Central memory CD8-positive, alpha-beta T cell (primary cell): ENCODE data around the gene ATAD3B.
"Not testable (repeated sequence)": the region's sequence is repeated elsewhere in the genome, so short reads cannot be mapped to it uniquely, and the experiment has no call there.

Experiments
- ATAC-seq: fragments of 150-1000 bp; cut with Tn5 transposase; replicated peaks from 2 replicates; pipeline ENCODE4 v1.10.0; 2022; ENCODE audit warnings: mild to moderate bottlenecking, moderate FRiP score, moderate number of reproducible peaks; ENCODE audit not compliant: poor library complexity, severe bottlenecking; ENCODE audit errors: extremely low read depth
- DNase-seq, 2 donors: peaks; one replicate each; pipeline ENCODE4 v3.0.0; 2021; ENCODE audit warnings: low spot score in 2 of 2
- H3K27ac Mint-ChIP-seq: one replicate; pipeline ENCODE4 v1.8.0; 2022; ENCODE audit warnings: low read depth, mild to moderate bottlenecking, moderate library complexity, mixed read lengths
- H3K27me3 Mint-ChIP-seq: one replicate; pipeline ENCODE4 v1.8.0; 2022; ENCODE audit warnings: mixed read lengths
- H3K36me3 Mint-ChIP-seq: one replicate; pipeline ENCODE4 v1.8.0; 2022; ENCODE audit warnings: mild to moderate bottlenecking, moderate library complexity, mixed read lengths; ENCODE audit not compliant: insufficient read depth
- H3K4me1 Mint-ChIP-seq: one replicate; pipeline ENCODE4 v1.8.0; 2022; ENCODE audit warnings: mixed read lengths
- H3K4me3 Mint-ChIP-seq: one replicate; pipeline ENCODE4 v1.8.0; 2022; ENCODE audit warnings: mild to moderate bottlenecking, moderate library complexity, mixed read lengths
- H3K9me3 Mint-ChIP-seq: one replicate; pipeline ENCODE4 v1.8.0; 2022; ENCODE audit warnings: mixed read lengths

ATAD3B gene

DNA sequence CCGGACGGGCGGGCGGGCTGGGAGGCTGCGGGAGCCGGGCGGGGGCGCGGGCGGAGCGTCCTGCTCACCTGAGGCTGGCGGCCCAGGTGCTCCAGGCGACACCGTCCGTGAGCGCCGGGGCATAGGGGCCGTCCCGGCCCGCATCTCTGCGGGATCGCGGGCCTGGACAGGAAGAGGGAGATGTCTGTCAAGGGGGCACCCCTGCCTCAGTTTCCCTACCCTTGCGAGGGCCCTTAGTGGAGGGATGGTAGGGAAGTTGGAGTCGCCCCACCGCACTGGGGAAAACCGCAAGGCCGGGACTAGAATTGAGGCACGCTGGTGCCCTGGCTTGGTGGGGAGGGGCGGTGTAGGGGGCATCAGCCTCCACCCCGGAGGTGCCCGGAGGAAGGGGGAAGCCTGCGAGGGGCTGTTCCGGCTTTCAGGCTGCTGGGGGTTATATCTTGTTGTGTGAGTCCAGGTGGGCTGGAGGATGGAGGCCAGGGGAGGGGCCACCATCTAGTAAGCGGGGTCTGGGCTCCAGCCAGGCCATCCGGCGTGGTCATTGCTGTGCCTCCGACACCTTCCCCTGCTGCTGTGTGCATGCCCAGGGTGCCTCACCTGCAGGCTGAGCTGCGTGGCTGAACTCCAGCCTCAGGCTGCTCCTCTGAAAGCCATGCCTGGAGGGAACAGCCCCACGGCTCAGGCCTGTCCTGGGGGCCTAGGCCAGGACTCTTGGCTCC is 35.5 kb upstream of the ATAD3B start:
- Mint-ChIP-seq H3K27me3 (peaks cover 28% of the 10 kb centered on the region), H3K4me3 (peak overlapping the region; percentile 40), H3K36me3 (no peaks in the 10 kb centered on the region), H3K9me3 (no peaks in the 10 kb centered on the region), H3K27ac (no peak overlapping the region), H3K4me1 (no peaks in the 10 kb centered on the region)
- ATAC-seq (peak; percentile 18), DNase-seq (no peak)

DNA sequence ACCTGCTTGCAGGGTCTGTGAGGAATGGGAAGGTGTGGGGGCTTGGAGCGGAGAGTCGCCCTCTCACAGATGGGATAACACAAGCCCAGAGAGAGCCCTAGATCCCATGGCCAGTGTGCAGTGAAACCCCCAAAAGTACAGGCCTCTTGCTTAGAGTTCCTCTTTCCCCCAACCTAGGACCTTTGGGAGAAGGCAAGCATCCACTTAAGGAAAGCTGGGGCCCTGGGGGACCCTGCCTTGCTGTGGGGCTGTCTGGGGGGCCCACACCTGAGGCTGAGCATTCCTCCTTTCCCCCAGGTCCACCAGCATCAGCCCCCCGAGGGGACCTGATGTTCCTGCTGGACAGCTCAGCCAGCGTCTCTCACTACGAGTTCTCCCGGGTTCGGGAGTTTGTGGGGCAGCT is 34.9 kb upstream of the ATAD3B start:
- Mint-ChIP-seq H3K27ac (no peak overlapping the region), H3K4me1 (no peaks in the 10 kb centered on the region), H3K27me3 (peaks cover 28% of the 10 kb centered on the region), H3K36me3 (no peaks in the 10 kb centered on the region), H3K4me3 (peak overlapping the region; percentile 40), H3K9me3 (no peaks in the 10 kb centered on the region)
- DNase-seq = no peak
- no peak for ATAC-seq

DNA sequence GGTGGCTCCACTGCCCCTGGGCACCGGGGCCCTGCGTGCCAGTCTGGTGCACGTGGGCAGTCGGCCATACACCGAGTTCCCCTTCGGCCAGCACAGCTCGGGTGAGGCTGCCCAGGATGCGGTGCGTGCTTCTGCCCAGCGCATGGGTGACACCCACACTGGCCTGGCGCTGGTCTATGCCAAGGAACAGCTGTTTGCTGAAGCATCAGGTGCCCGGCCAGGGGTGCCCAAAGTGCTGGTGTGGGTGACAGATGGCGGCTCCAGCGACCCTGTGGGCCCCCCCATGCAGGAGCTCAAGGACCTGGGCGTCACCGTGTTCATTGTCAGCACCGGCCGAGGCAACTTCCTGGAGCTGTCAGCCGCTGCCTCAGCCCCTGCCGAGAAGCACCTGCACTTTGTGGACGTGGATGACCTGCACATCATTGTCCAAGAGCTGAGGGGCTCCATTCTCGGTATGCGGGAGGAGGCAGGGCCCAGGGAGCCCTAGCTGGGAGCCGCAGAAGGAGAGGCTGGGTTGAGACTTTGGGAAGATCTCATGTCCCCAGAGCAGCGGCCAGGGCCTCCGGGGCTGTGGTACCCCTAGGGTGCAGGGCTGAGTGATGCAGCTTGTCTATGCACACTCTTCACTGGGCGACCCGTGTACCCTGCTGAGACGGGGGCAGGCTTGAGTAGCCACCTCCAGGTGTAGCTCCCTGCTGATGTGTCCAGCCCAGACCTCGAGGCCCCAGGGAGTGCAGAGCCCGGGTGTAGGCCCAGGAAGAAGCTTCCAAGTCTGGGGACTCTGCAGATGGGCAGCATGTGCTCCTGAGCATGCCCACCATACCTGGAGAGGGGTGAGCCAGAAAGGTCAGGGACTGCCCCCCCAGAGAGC is 34.3 kb upstream of the ATAD3B start:
- peaks cover 25% of the 10 kb centered on the region for H3K27me3 Mint-ChIP-seq

DNA sequence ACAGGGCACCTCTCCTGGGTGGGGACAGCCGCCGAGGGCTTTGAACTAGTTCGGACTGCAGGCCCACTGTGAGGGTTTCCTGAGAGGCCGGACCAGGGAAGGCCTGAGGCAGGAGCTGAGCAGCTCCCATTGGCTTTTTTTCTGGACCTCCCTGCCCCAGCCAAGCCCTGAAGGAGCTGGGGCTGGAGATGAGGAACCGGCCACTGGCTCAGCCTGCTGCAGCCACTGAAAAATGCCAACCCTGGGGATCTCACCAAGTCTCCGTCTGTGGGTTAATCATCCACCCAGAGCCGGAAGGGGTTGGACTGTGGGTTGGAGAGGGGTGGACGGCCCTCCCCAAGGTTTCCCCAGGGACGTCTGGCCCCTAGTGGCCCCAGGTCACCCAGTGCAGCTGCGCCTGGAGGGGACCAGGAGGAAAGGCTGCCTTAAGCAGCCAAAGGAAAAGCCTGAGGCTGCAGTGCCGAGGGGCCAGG is 33.6 kb upstream of the ATAD3B start:
- Mint-ChIP-seq H3K9me3 (no peaks in the 10 kb centered on the region), H3K27me3 (peaks cover 18% of the 10 kb centered on the region), H3K4me3 (no peak overlapping the region), H3K27ac (no peak overlapping the region), H3K36me3 (no peaks in the 10 kb centered on the region), H3K4me1 (no peaks in the 10 kb centered on the region)
- ATAC-seq (no peak), DNase-seq (no peak)

More for the DNA sequence above, 34.3 kb upstream of the ATAD3B start:
- DNase-seq (no peak), ATAC-seq (no peak)
- H3K36me3 Mint-ChIP-seq = no peaks in the 10 kb centered on the region
- H3K4me3 Mint-ChIP-seq = no peak overlapping the region
- H3K4me1 Mint-ChIP-seq = no peaks in the 10 kb centered on the region
- no peak overlapping the region for H3K27ac Mint-ChIP-seq
- H3K9me3 Mint-ChIP-seq = no peaks in the 10 kb centered on the region

DNA sequence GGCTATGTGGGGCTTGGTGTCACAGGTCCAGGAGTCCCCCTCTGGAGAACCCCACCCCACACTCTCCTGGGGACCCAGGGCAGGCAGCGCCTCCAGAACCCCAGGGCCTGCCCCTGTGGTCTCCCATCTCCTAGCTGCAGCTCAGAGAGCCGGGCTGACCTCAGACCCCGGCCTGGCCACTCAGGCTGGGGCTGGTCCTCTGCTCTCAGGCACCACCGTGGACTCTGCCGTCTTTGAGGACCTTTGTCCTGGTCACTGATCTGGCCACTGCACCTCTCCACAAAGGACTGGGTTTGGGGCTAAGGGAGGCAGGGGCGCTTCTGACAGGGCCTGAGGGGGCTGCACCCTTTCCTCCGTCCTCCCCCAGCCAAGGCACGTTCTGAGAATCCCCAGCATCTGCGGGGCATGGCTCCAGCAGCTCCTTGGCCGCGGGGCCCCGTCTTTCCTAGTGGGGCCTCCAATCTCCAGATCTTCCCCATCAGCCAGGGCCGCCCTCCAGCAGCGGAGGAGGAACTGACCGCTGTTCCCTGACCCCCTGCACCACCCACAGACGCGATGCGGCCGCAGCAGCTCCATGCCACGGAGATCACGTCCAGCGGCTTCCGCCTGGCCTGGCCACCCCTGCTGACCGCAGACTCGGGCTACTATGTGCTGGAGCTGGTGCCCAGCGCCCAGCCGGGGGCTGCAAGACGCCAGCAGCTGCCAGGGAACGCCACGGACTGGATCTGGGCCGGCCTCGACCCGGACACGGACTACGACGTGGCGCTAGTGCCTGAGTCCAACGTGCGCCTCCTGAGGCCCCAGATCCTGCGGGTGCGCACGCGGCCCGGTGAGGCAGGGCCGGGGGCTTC is 32.8 kb upstream of the ATAD3B start:
- Mint-ChIP-seq H3K4me1 (no peaks in the 10 kb centered on the region), H3K27me3 (peaks cover 18% of the 10 kb centered on the region)

DNA sequence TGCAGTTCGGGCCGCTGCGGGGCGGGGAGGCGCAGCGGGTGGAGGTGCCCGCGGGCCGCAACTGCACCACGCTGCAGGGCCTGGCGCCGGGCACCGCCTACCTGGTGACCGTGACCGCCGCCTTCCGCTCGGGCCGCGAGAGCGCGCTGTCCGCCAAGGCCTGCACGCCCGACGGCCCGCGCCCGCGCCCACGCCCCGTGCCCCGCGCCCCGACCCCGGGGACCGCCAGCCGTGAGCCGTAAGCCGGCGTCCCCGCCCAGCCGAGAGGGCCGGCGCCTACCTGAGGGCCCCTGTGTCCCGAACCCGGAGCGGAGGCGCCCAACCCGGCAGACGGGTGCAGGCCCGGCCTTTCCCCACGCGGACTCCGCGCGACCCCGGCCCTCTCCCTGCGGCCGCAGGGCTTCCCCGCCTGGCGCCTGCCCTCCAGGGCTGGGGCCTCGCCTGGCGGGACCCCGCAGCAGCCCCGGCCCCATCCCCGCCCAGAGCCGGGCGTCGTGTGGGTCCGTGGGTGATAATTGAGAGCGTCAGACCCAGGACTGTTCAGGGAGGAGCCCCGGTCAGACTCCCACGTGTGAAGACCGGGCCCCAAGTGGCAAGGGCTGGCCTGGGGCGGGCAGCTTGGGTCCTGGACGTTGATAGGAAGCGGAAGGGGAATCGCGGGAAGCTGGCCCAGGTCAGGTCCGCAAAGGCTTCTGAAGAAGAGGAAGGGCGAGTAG is 31.9 kb upstream of the ATAD3B start:
- Mint-ChIP-seq H3K27me3 (peaks cover 15% of the 10 kb centered on the region), H3K36me3 (no peaks in the 10 kb centered on the region), H3K4me1 (no peaks in the 10 kb centered on the region), H3K9me3 (no peaks in the 10 kb centered on the region), H3K27ac (no peak overlapping the region), H3K4me3 (no peak overlapping the region)
- DNase-seq = no peak
- ATAC-seq = no peak

More for the DNA sequence above, 32.8 kb upstream of the ATAD3B start:
- no peak for ATAC-seq
- H3K36me3 Mint-ChIP-seq = no peaks in the 10 kb centered on the region
- H3K27ac Mint-ChIP-seq = no peak overlapping the region
- no peaks in the 10 kb centered on the region for H3K9me3 Mint-ChIP-seq
- no peak overlapping the region for H3K4me3 Mint-ChIP-seq
- no peak for DNase-seq

DNA sequence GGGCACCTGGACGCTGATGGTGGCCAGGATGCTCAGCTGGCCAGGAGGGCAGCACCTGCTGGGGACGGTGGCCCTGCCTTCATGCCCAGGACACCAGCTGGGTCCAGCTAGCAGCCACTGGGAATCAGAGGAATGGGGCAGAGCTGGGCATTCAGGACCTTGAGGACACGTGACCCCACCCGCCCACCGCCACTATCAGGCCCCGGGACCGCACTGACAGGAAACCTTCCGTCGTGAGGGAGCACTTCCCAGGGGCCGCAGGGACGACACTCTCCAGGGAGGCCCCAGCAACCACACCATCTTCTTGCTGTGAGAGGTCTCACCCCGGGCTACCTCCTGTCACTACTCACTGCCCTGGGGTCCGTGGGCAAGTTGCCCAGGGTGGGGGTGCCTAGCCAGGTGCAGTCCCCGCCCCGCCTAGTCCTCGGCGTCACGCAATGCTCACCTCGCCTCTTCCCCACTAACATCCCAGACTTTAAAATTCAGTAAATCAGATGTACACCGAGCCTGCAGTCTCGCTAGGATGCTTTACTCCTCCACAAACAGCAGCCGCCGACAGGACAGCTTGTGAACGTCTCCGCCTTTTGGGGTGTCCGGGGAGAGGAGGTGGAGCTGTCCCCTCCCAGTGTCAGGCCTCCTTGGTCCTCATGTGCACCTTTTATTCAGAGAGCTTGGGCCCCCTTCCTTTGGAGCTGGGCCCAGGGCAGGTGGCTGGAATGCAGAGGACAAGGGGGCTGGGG is 31.1 kb upstream of the ATAD3B start:
- Mint-ChIP-seq H3K9me3 (no peaks in the 10 kb centered on the region), H3K27ac (no peak overlapping the region), H3K27me3 (peaks cover 8% of the 10 kb centered on the region), H3K4me1 (no peaks in the 10 kb centered on the region), H3K36me3 (no peaks in the 10 kb centered on the region), H3K4me3 (no peak overlapping the region)
- DNase-seq = no peak
- ATAC-seq = no peak

DNA sequence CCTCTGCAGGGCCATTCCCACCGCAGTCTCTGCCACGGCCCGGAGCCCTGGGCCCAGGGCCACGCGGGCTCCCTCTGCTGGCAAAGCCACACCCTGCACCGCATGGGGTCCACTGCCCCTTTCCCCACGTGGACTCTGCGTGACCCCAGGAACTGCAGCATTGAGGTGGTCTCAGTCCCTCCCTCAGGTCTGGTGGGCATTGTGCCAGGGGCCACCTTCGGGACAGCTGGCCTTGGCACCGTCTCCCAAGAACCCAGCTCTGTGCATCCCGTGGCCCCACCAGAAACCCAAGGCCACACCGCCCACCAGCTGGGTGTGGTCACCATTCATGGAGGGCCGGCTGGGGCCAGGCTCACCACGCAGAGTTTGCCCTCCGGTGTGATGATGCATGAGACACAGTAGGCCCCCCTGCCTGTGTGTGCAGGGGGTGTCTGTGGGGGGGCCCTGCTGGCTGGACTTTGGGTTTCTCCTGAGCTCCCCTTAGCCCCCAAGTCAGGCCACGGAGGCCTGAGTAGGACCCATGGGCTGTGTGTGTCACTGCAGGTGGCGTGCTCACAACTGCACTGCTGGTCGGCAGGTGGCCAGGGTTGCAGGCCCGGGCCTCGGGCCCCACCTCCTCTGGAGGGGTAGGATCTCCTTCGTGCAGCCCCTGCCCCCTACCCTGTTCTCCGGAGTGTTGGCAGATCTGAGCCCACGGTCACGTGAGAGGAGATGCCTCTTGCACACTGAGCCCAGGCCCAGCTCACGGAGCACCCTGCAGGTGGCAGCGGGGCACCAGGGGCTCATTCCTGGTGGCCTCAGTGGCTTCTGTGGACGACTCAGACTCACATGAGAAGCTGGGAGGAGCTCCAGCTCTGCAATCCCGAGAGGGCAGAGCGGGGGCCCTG is 30.3 kb upstream of the ATAD3B start:
- Mint-ChIP-seq H3K27me3 (peaks cover 6% of the 10 kb centered on the region), H3K36me3 (no peaks in the 10 kb centered on the region), H3K4me1 (no peaks in the 10 kb centered on the region), H3K4me3 (no peak overlapping the region), H3K9me3 (no peaks in the 10 kb centered on the region), H3K27ac (no peak overlapping the region)
- ATAC-seq = peak; percentile 73
- peak in 1 of 2 donors; percentile 39 for DNase-seq

DNA sequence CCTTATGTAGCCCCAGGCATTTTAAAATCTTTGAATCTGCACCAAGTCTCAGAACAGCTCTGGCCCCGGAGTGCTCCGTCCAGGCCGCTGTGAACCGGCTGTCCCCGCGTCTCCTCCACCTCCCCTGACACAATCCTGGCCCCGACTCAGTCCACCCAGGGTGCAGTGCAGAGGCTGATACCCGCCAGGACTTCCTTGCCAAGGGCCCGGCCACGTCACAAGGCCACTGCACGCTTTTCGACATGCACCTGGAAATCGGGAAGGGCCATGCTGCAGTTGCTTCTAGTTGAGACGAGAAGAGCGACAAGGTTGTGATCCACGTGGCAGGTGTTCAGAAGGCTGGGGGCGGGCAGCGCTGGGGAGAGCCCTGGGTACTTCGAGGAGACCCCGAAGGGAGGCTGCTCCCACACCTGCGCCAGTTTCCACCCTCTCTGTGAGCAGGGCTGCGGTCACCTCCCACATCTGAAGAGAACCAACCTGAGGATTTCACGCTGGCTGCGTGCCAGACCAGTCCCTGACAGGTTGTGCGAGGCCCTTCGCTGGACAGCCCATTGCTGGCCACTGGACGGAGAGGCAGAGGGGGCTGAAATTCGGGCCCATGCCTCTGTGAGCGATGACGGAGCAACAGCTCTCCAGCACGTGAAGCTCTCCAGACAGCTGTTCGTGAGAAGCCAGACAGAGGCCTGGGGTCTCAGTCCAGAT is 29.3 kb upstream of the ATAD3B start:
- Mint-ChIP-seq H3K36me3 (no peaks in the 10 kb centered on the region), H3K4me3 (no peak overlapping the region), H3K27ac (no peak overlapping the region), H3K9me3 (no peaks in the 10 kb centered on the region), H3K27me3 (no peaks in the 10 kb centered on the region), H3K4me1 (no peaks in the 10 kb centered on the region)
- no peak for ATAC-seq
- no peak for DNase-seq

DNA sequence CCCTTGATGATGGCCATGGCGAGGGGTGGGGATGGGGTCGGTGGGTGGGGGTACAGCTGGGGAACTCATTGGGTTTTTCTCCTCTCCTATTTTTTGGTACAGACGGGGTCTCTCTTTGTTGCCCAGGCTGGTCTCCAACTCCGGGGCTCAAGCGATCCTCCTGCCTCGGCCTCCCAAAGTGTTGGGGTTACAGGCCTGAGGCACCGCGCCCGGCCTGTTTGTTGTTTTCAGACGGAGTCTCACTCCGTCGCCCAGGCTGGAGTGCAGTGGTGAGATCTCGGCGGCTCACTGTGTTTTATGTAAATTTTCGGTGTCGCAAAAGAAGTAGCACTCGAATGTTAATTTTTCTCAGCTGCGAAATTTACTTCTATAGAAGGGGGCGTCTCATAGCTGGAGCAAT is 24.9 kb upstream of the ATAD3B start:
- ATAC-seq, H3K27me3 Mint-ChIP-seq, H3K4me3 Mint-ChIP-seq, H3K36me3 Mint-ChIP-seq, DNase-seq, H3K4me1 Mint-ChIP-seq, H3K9me3 Mint-ChIP-seq, H3K27ac Mint-ChIP-seq: not testable (repeated sequence)
